HG03460 (cell line): ENCODE measurements around the gene SLC16A5.

Source experiments
- ATAC-seq: cut with Tn5 transposase; IDR thresholded peaks from one replicate; pipeline ENCODE4 v1.9.1; 2021; ENCODE audit not compliant: unreplicated experiment

Gene SLC16A5

GRCh38 chr17:75084039-75084660 is 3.6 kb upstream of the SLC16A5 start:
- no peak for ATAC-seq

GRCh38 chr17:75086496-75087181 is 1.1 kb upstream of the SLC16A5 start:
- no peak for ATAC-seq

- ATAC-seq: no peak
Measured at GRCh38 chr17:75087182-75087557, 584 bp upstream of the SLC16A5 start.

GRCh38 chr17:75088465-75089417 is 987 bp downstream of the SLC16A5 start:
- no peak for ATAC-seq

GRCh38 chr17:75090871-75091854 is 3.4 kb downstream of the SLC16A5 start:
- no peak for ATAC-seq

GRCh38 chr17:75091855-75092327 is 4.1 kb downstream of the SLC16A5 start:
- ATAC-seq: no peak

- no peak for ATAC-seq
Measured at GRCh38 chr17:75093548-75094158, 5.9 kb downstream of the SLC16A5 start.

- no peak for ATAC-seq
Measured at GRCh38 chr17:75094871-75095399, 7.2 kb downstream of the SLC16A5 start.

- no peak for ATAC-seq
Measured at GRCh38 chr17:75096082-75096625, 8.4 kb downstream of the SLC16A5 start.

GRCh38 chr17:75097865-75098264 is 10.1 kb downstream of the SLC16A5 start:
- ATAC-seq: no peak

- ATAC-seq: no peak
Measured at GRCh38 chr17:75098861-75099260, 11.1 kb downstream of the SLC16A5 start.

GRCh38 chr17:75099881-75100595 is 12.3 kb downstream of the SLC16A5 start:
- ATAC-seq: no peak

GRCh38 chr17:75102385-75102821 is 14.6 kb downstream of the SLC16A5 start:
- ATAC-seq: no peak

GRCh38 chr17:75103601-75104554 is 16.1 kb downstream of the SLC16A5 start:
- no peak for ATAC-seq

- no peak for ATAC-seq
Measured at GRCh38 chr17:75105126-75106080, 17.6 kb downstream of the SLC16A5 start.

GRCh38 chr17:75108193-75108592 is 20.4 kb downstream of the SLC16A5 start:
- ATAC-seq: no peak

- ATAC-seq: no peak
Measured at GRCh38 chr17:75109046-75109406, 21.3 kb downstream of the SLC16A5 start.
